ENCODE measurements around the gene HERPUD1.

GRCh38 chr16:56982695-56983094, 50.8 kb downstream of the HERPUD1 start:
- TF ChIP-seq POLR2AphosphoS5 (IDR thresholded peaks at IDR 0.05; ENCODE audit: borderline replicate concordance, low read depth, low read length): no peak
- no peak for TF ChIP-seq EZH2 (IDR thresholded peaks at IDR 0.05)
- TF ChIP-seq FOXP2 (optimal IDR thresholded peaks at IDR 0.05; ENCODE audit: control extremely low read depth, extremely low read length, insufficient read depth): no peak

All from SK-N-MC (cell line).